Measurements from ENCODE around the gene MX2. TPM values are rescaled to one million over a fixed set of nuclear protein-coding genes. Genes with fewer than 3 reads are reported as not detected.

The MX2 gene
- total and polyA plus RNA-seq, 2 of the 8 experiments (the other 6 are each of a cell fraction or from before 2014, with no cell fraction given), result 3.1 to 8.9 TPM

DNA sequence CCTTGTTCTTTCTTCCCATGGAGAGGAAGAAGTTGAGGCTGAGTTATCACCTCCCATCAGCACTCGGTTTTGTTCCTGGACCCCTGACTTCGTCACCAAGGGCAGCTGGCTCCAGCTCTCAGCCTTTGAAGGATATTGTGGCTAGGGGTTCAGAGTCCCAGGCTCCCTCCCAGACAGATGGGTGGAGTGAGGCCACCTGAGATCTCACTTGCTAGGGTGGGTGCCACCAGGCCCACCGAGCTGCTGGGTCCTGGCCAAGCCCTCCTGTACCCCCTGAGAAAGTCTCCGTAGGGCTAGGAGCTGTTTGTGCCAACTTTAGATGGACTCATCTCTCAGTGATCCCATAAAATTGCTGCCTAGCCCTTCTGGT is 6.9 kb downstream of the MX2 start:
- Histone ChIP-seq H3K4ac (replicated peaks; ENCODE audit: insufficient read length, low read depth, low read length) (no peak overlapping the region), H4K91ac (replicated peaks; ENCODE audit: insufficient read length, low read length) (peak overlapping the region; percentile 69), H2BK12ac (ENCODE audit: low read depth, low read length) (peak overlapping the region; percentile 28; the same call in 1 of the 2 replicates), H3K14ac (ENCODE audit: insufficient read length) (no peak overlapping the region), H4K5ac (ENCODE audit: insufficient read length, low read depth, low read length) (no peak overlapping the region), H3K18ac (ENCODE audit: extremely low read depth, low read length) (0 out of 2 replicates have a peak overlapping the region, but pooled peaks have one; percentile 27), H4K20me1 (replicated peaks in 1 of 2; ENCODE audit: control insufficient read depth in 1 of 2, insufficient read depth in 2 of 2, low read length in 2 of 2) (no peaks in the 10 kb centered on the region), H3K9me3 (ENCODE audit: insufficient read depth in 2 of 2, low read depth in 1 of 2, low read length in 1 of 2) (no peaks in the 10 kb centered on the region), H2BK5ac (ENCODE audit: low read depth, low read length) (no peak overlapping the region), H3K79me2 (ENCODE audit: control insufficient read depth in 1 of 2, insufficient read depth in 2 of 2, low read length in 2 of 2) (no peaks in the 10 kb centered on the region), H2BK120ac (replicated peaks; ENCODE audit: low read depth, low read length) (peak overlapping the region; percentile 85), H2AFZ (ENCODE audit: low read length) (peak overlapping the region; percentile 90; the same call in 1 of the 2 replicates), H3K23me2 (ENCODE audit: low read depth, low read length) (no peaks in the 10 kb centered on the region; the same call in 1 of the 2 replicates), H3K36me3 (ENCODE audit: control insufficient read depth in 2 of 4, insufficient read depth in 4 of 4, low read length in 3 of 4) (no peaks in the 10 kb centered on the region), H3K9ac (replicated peaks in 1 of 4; ENCODE audit: extremely low read depth in 1 of 4, low read depth in 3 of 4, low read length in 3 of 4) (no peak overlapping the region), H2BK15ac (ENCODE audit: low read length) (0 out of 2 replicates have a peak overlapping the region, but pooled peaks have one; percentile 50), H4K8ac (ENCODE audit: extremely low read depth, insufficient read depth, low read length) (peak overlapping the region; percentile 68; the same call in 1 of the 2 replicates), H3K4me3 (ENCODE audit: extremely low read depth in 1 of 4, insufficient read depth in 2 of 4, low read depth in 3 of 4, low read length in 4 of 4) (peak overlapping the region in 2 of 4 experiments; percentile 43 to 59; a peak in 3 of 8 replicates), H3K27me3 (replicated peaks in 1 of 4; ENCODE audit: control insufficient read depth in 3 of 4, extremely low read depth in 1 of 4, insufficient read depth in 3 of 4, low read length in 3 of 4) (peaks cover 0 to 1% (median 0%) of the 10 kb centered on the region in 4 experiments; a peak in 1 of 7 replicates), H3K23ac (ENCODE audit: insufficient read length) (no peak overlapping the region), H2BK20ac (ENCODE audit: low read length) (0 out of 2 replicates have a peak overlapping the region, but pooled peaks have one; percentile 8), H3K79me1 (ENCODE audit: low read depth, low read length) (no peaks in the 10 kb centered on the region), H3K4me1 (replicated peaks in 1 of 4; ENCODE audit: control insufficient read depth in 3 of 4, insufficient read depth in 4 of 4, low read length in 3 of 4) (peaks cover 0 to 15% (median 3%) of the 10 kb centered on the region in 4 experiments; a peak in 5 of 7 replicates), H3K56ac (replicated peaks; ENCODE audit: insufficient read length, low read depth, low read length) (no peak overlapping the region), H3K27ac (ENCODE audit: low read depth, low read length) (no peak overlapping the region), H3K4me2 (ENCODE audit: insufficient read depth in 1 of 2, low read depth in 2 of 2, low read length in 2 of 2) (peak overlapping the region; percentile 79 to 87; a peak in 3 of 4 replicates), H2AK5ac (ENCODE audit: low read depth, low read length) (no peak overlapping the region)
- POLR2A ChIA-PET (ENCODE audit: partially characterized antibody), result interaction anchor here (0.6 to 1.8 kb wide), 3 partner anchors 8 to 94 kb away, joined by 3 to 6 read pairs (median 4); no protein-coding TSS in a partner anchor
- FAIRE-seq (no peak), DNase-seq (ENCODE audit: low read depth in 1 of 2, low spot score in 2 of 2) (no peak)
- CTCF ChIA-PET (ENCODE audit: partially characterized antibody), result interaction anchor here (0.7 to 7.3 kb wide), 24 partner anchors 9 to 243 kb away, joined by 3 to 53 read pairs (median 4); partner anchors contain the start of gene MX2
- WGBS, 2 experiments (ENCODE audit: extremely low coverage in 1 of 2, insufficient coverage in 1 of 2, insufficient read length in 1 of 2, insufficient replicate concordance in 2 of 2, low coverage in 1 of 2, low lambda C conversion rate in 2 of 2, missing lambda C conversion rate in 1 of 2), result 71% methylated on average over 4 of the region's 4 CpGs; no CpG with 5 or more reads in 1 of the 2 experiments
- TF ChIP-seq TAF7 (optimal IDR thresholded peaks at IDR 0.05; ENCODE audit: borderline replicate concordance, low read depth, low read length), result no peak
- TF ChIP-seq, protein P1, sequence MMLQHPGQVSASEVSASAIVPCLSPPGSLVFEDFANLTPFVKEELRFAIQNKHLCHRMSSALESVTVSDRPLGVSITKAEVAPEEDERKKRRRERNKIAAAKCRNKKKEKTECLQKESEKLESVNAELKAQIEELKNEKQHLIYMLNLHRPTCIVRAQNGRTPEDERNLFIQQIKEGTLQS (IDR thresholded peaks at IDR 0.05; ENCODE audit: insufficient read depth, low read depth, low read length), result no peak
- no peak for TF ChIP-seq CEBPB (IDR thresholded peaks at IDR 0.05; ENCODE audit: low read depth, low read length)
- TF ChIP-seq HDAC2 (IDR thresholded peaks at IDR 0.05; ENCODE audit: borderline replicate concordance in 1 of 2, low read depth in 2 of 2, low read length in 2 of 2), result no peak
- TF ChIP-seq RXRA (IDR thresholded peaks at IDR 0.05; ENCODE audit: insufficient read depth, low read depth, low read length), result no peak
